ENCODE data around the gene CPEB4.

DNA sequence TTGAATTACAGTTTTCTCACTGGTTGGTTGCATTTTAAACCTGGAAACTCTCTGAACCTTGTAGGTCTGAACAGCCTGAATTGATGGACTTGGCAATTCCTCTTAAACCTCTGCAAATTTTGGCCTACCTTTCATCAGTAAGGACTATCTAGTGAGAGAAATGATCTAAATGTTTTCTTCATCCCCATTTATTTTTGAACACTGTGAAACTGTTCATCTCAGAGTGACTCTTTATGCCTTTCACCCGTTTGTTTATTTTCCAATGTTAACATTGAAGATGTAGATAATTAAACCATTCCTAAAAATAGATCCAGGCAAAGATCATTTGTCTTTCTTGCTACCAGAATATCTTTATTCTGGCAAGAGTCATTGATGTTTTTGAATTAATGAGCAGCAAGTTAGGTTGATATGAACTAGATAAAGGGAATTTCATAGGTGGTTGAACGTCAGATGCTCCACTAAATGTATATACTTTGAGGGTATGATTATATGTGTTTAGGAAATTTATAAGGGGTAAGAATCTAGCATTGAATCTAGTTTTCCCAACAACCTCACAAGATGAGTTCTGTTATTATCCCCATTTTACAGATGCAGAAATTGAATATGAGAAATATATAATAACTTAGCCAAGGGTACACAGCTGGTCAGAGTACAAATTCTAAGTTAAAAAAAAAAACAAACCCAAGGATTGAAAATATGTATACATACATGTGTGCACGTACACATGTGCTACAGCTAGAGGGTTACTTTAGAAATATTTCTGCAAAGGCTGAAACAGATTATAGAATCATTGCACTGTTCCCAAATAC lies 3.4 kb downstream of the CPEB4 start:
- TF ChIP-seq, protein P1, sequence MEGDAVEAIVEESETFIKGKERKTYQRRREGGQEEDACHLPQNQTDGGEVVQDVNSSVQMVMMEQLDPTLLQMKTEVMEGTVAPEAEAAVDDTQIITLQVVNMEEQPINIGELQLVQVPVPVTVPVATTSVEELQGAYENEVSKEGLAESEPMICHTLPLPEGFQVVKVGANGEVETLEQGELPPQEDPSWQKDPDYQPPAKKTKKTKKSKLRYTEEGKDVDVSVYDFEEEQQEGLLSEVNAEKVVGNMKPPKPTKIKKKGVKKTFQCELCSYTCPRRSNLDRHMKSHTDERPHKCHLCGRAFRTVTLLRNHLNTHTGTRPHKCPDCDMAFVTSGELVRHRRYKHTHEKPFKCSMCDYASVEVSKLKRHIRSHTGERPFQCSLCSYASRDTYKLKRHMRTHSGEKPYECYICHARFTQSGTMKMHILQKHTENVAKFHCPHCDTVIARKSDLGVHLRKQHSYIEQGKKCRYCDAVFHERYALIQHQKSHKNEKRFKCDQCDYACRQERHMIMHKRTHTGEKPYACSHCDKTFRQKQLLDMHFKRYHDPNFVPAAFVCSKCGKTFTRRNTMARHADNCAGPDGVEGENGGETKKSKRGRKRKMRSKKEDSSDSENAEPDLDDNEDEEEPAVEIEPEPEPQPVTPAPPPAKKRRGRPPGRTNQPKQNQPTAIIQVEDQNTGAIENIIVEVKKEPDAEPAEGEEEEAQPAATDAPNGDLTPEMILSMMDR (IDR thresholded peaks at IDR 0.05), result no peak
- no peak for TF ChIP-seq POLR2A (IDR thresholded peaks at IDR 0.05)
- no peak for TF ChIP-seq POLR2AphosphoS5 (IDR thresholded peaks at IDR 0.05)

Measured in prostate gland (tissue), 2 donors.